D721Med (cell line): ENCODE data around the gene CCDC27.

ENCODE experiments used
- DNase-seq: peaks from one replicate; pipeline ENCODE4 v3.0.0; 2011; ENCODE audit warnings: low spot score; ENCODE audit not compliant: insufficient read length
- FAIRE-seq: peaks from 2 replicates; lab custom pipeline; 2011; peaks lifted over from hg19 to GRCh38; lab: Jason Lieb, UNC
- TF ChIP-seq, protein P1 (sequence below): IDR thresholded peaks from 2 replicates; pipeline ENCODE4 v1.5.1; 2012; ENCODE audit warnings: mild to moderate bottlenecking, control low read depth; ENCODE audit not compliant: insufficient read depth; ENCODE audit errors: missing control alignments

Gene CCDC27

DNA sequence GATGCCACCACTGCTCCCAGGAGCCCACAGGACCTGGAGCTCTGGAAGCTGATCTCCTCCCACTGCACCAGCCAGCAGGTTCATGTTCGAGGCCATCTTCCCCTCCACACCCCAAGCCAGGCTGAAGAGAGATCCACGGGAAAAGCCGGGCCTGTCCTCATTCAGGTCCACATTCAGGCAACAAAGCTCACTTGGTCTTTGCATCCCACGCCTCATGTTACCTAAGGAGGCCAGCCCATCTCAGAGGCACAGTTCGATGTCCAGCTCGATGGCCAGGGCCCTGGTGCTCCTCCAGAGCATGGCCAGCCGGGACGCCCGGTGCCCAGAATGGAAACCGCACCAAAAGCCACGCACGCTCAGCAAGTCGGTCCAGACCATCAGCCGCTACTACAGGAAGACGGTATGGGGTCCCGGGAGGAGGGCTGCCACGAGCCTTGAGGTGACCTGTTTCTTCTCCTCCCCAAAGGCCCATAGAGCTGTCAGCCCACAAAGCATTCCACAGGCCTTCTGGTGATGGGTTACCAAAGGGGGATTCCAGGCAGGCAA lies at the start of gene CCDC27:
TSS of gene CCDC27 (plus strand) at position 51 of the 546 bp plus-strand sequence. CDS start at position 83, 32 bp downstream.
- TF ChIP-seq, protein P1, sequence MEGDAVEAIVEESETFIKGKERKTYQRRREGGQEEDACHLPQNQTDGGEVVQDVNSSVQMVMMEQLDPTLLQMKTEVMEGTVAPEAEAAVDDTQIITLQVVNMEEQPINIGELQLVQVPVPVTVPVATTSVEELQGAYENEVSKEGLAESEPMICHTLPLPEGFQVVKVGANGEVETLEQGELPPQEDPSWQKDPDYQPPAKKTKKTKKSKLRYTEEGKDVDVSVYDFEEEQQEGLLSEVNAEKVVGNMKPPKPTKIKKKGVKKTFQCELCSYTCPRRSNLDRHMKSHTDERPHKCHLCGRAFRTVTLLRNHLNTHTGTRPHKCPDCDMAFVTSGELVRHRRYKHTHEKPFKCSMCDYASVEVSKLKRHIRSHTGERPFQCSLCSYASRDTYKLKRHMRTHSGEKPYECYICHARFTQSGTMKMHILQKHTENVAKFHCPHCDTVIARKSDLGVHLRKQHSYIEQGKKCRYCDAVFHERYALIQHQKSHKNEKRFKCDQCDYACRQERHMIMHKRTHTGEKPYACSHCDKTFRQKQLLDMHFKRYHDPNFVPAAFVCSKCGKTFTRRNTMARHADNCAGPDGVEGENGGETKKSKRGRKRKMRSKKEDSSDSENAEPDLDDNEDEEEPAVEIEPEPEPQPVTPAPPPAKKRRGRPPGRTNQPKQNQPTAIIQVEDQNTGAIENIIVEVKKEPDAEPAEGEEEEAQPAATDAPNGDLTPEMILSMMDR: no peak
- FAIRE-seq (no peak), DNase-seq (no peak)

DNA sequence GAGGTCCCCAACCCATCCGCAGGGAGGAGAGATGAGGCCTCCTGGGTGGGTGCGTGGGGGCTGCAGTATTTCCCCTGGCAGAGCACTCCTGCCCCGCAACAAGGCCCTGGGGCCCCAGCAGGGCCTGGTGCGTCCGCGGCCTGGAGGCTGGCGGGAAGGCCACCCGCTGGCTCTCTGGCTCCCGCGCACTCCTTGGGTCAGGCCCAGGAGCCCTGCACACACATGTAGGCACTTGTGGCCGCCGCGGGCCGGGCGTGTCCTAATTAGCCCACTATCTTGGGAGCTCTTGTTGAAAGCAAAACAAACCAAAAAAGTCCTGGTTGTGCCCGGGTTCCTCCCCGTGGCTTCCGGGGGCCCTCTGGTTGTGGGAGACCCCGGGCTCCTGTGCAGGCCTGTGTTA lies 49.7 kb upstream of the CCDC27 start:
- FAIRE-seq: no peak

DNA sequence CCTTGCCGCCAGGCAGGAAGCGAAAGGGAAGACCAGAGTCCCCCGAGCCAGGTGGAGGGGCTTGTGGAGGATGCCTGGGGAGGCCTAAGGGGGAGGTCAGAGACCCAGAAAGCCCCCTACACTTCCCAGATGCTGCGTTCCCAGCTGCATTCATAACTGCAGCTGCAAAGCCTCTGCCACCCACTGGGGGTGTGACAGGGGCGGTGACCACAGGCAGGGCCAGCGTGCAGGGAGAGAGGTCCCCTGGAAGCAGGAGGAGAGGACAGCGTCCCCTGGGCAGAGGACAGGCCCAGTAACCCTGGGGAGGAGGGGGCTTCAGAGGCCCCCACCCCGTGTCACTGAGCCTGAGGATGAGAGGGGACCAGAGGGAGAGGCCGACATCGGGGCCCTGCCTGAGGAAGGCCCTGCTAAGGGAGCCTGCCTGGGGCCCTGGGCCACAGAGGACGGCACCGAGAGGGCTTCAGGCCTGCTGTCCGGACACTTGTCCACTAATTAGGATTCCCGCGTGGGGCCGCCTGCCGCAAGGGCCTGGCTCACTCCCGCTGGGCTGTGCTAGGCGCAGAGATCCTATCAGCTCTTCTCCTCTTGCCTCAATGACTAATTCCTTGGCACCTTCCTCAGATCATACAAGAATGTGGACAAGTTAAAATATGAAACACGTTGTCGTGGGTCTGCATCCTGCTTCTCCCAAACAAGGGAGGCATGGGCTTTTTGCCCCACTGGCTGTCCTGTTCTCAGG lies 49.1 kb upstream of the CCDC27 start:
- no peak for DNase-seq
- TF ChIP-seq, protein P1: no peak
- FAIRE-seq: no peak

More for the DNA sequence above, 49.7 kb upstream of the CCDC27 start:
- TF ChIP-seq, protein P1: no peak
- DNase-seq: no peak

DNA sequence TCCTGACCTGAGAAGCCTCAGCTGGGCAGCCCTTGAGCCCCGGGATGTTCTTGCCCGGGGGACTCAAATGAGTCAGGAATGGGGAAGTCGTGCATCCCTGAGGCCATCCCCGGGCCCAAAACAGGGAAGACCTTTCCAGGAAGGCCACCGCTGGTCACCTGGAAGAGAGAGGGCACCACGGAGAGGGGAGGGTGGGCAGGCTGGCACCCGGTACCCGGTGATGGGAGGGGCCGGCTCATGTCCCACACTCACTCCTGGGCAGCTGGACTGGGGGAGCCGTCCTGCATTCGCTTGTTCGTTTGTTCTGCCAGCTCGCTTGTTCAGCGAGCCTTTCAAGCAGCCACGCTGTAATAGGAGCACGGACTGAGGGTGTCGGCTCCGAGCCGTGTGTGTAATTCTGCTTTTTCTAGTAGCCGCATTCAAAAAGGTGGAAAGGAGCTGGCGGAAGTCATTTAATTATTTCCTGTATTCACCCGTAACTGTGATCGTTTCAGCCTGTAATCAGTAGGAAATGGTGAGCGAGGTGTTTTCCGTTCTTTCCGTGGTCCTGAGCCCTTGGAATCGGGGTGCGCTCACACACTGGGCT lies 48.4 kb upstream of the CCDC27 start:
- FAIRE-seq: no peak
- DNase-seq: no peak
- TF ChIP-seq, protein P1: no peak

DNA sequence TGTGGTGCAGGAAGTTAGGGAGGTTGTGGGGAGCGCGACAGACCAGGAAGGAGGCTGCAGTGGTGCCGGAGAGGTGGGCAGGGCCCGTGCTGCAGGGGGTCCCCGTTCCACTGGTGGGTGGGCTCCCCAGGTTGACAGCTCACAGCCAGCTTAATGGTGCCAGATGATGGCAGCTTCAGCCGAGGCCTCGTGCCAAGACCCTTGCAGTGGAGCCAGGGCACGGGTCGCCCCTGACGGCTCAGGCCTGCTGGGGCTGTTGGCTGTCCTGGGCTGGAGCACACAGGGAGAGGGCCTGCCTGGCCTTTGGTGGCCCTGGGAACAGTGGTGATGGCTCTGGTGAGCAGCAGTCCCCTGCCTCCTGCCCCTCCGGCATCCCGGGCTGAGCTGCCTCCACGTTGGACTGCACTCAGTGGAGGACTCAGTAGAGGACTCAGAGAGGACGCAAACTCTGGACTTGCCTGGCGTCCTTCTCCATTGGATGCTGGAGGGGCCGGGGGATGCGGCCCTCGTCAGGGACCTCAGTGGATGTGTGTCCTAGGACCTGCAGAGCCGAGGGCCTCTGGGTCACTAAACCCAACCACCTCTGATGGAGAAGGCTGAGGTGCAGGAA lies 46.8 kb upstream of the CCDC27 start:
- no peak for DNase-seq
- TF ChIP-seq, protein P1: no peak

DNA sequence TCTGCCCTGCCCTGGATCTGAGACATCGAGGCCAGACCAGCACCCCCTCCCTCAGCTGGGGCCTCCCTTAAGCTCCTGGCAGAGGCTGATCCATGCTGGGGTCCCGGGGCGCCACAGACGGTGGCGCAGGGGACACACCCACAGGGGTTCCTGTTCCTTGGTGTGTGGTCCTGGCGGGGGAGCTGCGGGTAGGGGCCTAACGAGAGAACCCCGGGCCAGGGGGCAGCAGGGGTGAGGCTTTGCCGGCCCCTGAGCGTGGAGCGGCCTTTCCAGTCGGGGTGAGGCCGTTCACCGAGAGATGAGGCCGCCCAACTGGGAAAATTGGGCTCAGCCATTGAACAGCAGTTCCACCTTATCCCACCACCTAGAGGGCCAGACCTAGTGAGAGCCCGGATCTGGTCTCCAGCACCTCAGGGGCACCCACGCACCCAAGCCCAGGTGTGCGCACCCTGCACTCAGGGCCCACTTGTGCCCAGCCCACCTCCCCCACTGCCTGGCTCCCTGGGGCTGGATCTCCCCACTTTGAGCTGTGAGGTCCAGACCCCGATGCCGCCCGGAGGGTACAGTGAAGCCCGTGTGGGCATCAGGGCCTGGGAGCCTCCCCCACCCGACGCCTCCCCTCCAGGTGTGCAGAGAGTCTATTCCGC lies 45.5 kb upstream of the CCDC27 start:
- TF ChIP-seq, protein P1: no peak
- no peak for DNase-seq
- no peak for FAIRE-seq

More for the DNA sequence above, 46.8 kb upstream of the CCDC27 start:
- FAIRE-seq: no peak
